HG02678 (cell line): ENCODE results near the gene MYL9.

Experiments
- ATAC-seq: cut with Tn5 transposase; IDR thresholded peaks from one replicate; pipeline ENCODE4 v1.9.1; 2021; ENCODE audit warnings: mild to moderate bottlenecking, moderate library complexity; ENCODE audit not compliant: unreplicated experiment

The MYL9 gene

DNA sequence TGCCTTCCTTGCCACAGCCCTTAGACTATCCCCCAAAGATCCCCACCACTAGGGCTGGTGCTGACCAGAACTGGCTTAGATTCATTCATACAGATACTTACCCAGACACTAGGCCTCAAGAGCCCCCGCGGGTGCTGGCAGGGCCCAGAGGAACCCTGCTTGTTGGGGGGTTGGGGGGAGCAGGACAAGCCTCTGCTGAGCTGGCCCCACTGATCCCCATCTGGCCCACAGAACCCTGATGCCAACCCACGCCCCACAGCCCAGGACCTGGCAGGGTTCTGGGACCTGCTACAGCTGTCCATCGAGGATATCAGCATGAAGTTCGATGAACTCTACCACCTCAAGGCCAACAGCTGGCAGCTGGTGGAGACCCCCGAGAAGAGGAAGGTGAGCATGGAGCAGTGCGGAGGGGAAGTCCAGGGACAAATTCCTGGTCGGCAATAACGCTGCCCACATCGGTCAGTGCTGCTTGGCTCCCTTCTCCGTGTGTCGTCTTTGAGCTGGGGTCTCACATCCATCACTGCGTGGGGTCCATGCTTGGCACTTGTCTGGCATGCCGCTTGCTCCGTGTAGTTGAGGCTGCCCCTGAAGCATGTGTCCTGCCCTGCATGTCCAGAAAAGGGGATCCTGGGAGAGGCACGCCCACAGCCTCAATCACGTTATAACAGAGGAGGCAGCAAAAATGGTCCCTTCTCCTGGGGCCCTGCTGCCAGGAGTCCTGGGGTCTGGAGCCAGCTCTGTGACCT, 15.5 kb upstream of the MYL9 start:
- no peak for ATAC-seq

DNA sequence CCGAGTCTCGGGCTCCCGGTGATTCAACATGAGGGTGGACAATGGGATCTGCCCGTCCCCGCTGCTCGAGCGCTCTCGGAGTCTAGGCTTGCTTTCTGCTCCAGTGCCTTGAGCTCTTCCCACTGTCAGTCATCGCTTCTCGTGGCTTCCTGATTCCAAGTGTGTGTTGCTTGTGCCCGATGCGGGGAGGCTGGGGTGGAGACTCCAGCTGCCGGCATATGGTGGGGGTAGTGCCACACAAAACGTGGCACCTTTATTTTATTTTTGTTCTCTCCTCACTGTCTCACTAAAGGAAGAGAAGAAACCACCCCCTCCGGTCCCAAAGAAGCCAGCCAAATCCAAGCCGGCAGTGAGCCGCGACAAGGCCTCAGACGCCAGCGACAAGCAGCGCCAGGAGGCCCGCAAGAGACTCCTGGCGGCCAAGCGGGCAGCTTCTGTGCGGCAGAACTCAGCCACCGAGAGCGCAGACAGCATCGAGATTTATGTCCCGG, 14.8 kb upstream of the MYL9 start:
- no peak for ATAC-seq

DNA sequence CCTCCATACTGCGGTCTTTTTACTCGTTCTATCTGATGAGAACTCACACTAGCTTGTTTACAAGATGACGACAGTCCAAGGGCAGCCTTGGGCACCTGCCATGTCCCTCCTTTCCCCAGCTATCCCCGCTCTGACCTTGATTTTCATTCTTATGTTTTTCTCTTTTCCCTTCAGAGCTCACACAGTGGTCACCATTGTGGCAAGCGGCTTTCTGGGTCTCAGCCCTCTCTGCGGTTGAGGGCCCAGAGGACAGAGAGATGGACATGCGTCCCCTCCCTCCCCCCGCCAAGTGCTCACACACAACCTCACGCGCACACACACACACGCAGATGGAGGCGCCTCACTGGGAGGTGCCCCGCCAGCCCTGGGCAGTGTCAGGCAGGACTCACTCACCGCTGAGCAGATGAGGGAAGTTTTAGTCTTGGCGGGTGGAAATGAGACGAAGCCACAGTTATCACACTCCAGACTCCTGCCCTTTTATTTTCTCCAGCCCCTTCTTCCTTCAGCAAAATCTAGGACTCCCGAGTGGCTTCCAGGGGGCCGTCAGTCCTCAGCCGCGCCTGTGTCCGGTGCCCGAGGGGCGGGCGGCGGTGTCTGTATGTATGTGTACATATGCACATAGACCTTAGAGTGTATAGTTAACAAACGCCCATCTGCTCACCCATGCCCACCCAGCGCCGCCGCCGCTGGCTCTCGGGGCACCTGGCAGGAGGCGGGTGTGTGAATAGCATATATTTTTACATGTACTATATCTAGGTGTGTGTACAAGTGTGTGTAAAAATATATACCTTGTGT, 13.8 kb upstream of the MYL9 start:
- no peak for ATAC-seq

DNA sequence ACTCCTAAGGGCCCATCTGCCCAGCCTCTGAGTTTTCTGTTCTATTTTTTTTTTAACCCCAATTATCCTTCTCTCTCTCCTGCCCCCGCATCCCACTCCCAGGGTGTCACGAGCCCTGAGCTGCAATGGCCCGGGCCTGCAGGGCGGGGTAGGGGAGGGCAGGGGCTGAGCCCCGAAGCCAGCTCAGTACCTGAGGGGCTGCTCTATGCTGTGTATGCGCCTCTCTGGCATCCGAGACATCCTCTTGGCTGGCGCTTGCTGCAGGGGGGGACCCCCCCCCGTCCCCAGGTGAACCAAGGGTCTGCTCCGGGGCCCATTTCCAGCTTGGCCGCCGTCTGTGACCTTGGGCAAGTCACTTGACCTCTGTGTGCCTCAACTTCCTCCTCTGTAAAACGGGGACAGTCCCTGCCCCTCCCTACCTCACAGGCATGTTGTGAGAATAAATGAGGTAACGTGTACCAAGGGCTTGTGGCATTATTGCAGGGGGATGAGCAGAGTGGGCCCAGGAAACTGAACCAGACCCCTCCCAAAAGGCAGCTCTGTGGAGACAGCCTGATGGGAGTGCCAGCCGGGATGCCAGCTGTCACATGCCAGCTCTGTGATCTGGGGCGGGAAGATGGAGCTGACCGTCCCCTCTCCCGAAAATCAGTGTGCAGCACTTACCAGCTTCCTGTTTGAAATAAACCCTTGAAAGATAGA, 13.0 kb upstream of the MYL9 start:
- no peak for ATAC-seq

DNA sequence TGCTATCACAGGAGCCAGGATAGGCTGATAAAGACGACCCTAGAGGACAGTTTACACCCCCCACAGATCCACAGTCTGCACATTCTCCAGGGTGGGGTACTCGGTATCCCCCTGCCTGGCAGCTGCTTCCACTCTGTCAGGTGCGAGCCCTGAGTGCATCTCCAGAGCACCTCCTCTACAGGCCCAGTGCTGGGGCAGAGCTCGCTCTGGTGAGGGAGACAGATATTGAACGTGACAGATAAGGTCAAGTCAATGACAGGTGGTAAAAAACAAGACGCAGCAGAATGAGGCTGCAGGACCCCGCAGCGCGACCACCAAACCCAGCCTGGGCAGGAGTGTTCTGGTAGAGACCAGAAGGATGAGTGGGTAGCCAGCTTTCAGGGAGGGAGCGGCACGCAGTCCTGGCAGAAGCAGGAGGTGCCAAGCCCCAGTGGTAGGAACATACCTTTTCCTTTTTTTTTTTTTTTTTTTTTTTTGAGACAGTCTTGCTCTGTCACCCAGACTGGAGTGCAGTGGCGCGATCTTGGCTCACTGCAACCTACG, 12.4 kb upstream of the MYL9 start:
- ATAC-seq, result no peak

DNA sequence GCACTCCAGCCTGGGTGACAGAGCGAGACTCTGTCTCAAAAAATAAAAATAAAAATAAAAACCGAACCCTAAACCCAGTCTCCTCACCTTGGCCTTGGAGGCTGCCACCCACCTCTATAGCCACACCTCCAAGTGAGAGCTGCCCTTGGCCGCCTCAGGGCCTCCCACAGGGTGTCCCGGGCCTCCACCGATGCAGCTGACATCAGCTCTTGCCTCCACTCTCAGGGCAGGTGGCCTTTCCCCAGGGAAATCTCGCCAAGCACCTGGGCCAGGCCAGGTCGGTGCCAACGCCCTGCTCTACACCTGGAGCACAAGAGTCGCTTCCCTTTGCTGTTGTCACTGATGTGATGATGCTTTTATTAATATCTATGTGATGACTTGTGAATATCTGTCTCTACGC, 8.9 kb upstream of the MYL9 start:
- ATAC-seq, result no peak

DNA sequence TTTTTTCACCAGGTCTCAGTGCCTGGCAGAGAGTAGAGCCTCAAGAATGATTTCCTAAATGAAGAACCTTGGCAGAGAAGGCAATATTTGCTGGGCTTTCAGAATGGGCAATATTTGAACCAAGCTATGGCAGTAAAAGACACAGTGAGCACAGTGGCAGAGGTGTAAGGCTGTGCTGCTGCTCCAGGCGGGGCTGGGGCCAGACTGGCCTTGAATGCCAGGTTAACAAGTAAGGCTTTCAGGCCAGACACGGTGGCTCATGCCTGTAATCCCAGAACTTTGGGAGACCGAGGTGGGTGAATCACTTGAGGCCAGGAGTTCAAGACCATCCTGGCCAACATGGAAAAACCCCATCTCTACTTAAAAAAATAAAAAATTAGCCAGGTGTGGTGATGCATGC, 8.5 kb upstream of the MYL9 start:
- no peak for ATAC-seq

DNA sequence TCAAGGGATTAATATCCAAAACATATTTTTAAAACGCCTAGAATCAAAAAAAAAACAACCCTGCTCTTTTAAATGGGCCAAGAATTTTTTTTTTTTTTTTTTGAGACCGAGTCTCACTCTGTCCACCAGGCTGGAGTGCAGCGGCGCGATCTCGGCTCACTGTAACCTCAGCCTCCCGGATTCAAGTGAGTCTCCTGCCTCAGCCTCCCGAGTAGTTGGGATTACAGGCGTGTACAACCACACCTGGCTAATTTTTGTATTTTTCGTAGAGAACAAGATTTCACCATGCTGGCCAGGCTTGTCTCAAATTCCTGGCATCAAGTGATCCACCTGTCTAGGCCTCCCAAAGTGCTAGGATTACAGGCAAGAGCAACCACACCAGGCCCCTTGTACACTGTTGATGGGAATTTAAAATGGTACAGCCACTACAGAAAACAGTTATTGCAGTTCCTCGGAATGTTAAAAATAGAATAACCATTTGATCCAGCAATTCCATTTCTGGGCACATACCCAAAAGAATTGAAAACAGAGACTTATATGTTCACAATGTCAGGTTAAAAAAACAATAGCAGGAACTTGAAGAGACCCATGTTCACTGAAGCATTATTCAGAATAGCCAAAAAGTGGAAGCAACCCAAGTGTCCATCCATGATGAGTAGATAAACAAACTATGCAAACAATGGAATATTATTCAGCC, 3.1 kb upstream of the MYL9 start:
- ATAC-seq, result no peak

DNA sequence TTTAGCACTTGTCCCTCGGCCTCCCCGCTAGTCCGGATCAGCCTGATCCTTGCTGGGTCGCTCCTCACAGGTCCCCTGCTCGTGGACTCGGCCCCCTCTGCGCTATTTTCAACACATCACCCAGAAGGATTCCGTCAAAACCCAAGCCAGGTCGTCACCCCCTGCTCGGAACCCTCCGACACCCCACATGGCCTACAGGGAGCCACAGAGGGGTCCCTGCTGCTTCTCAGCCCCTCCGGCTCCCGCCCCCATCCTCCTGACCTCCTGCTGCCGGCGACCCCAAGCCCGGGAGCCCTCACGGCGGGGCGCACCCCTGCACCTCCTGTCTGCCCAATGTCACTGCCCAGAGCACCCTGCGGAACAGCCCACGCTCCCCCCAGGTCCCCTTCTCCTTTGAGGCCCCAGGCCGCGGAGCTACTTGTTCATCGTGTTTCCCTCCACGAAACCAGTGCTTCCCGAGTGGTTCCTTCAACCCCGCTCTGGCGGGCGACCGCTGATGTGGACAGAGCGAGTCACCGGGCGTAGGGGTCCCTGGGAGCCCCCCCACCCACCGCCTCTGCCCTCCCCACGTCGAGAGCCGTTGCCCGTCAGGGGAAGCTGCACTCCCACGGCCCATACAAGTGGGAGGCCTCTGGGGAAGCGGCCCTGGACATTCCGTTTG, 638 bp upstream of the MYL9 start:
- no peak for ATAC-seq

DNA sequence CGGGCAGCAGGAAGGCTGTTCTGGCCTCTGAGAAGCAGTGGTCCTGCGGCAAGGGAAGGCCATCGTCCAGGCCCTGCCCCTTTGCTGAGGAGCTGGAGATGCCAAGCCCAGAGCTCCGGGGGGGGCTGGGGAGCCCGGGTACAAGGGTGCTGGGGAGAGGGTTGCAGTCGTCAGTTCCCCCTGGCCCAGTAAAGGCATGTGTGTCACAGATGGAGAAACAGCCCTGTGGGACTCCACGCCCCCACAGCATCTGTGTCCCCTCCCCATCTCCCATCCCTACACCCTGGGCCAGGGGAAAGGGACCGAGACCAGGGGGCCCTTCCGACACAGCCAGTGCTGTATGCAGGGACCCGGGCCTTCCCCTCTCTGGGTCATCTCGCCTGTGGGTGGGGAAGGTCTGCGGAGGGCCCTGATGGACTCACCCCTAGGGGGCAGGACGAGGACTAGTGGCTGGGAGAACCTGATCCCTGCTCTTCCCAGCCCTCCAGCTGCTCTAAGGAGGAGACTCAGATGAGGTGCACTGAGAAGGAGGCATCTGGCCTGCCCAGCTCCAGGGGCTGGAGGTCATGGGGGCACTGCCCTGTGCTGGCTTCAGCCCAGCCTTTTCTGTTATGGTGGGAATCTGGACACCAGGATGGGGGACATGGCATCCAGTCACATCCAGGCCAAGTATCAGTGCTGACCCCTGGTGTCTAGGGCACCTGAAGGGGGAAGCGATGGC, 609 bp downstream of the MYL9 start:
- no peak for ATAC-seq

DNA sequence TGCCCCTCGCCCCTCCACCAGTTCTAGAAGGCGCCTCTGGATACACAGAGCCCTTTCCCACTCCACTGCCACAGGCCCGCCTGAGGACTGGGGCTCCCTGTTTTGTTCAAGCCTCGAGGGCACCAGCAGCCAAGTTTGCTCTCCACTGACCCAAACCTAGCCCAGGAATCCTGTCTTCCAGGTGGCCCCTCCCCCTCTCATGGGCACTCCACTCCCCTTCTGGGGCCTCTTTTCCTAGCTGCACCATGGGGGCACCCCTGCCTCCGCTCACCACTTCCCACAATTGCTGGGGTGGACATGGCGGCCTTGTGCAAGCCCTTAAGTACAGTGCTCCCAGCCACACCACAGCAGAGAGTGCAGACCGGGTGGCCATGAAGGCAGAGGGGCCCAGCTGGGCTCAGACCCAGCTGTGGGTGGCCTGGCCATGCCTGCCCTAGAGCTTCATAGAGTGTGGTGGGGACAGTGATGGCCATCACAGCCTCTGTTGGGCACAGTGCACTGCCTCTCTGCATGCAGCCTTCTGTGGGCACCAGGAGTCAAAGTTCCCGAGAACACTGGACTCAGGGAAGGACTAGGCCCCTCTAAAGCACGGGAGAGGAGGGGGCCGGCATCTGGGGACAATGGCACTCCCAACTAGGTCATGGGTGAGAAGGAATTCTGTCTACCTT, 1.3 kb downstream of the MYL9 start:
- no peak for ATAC-seq

DNA sequence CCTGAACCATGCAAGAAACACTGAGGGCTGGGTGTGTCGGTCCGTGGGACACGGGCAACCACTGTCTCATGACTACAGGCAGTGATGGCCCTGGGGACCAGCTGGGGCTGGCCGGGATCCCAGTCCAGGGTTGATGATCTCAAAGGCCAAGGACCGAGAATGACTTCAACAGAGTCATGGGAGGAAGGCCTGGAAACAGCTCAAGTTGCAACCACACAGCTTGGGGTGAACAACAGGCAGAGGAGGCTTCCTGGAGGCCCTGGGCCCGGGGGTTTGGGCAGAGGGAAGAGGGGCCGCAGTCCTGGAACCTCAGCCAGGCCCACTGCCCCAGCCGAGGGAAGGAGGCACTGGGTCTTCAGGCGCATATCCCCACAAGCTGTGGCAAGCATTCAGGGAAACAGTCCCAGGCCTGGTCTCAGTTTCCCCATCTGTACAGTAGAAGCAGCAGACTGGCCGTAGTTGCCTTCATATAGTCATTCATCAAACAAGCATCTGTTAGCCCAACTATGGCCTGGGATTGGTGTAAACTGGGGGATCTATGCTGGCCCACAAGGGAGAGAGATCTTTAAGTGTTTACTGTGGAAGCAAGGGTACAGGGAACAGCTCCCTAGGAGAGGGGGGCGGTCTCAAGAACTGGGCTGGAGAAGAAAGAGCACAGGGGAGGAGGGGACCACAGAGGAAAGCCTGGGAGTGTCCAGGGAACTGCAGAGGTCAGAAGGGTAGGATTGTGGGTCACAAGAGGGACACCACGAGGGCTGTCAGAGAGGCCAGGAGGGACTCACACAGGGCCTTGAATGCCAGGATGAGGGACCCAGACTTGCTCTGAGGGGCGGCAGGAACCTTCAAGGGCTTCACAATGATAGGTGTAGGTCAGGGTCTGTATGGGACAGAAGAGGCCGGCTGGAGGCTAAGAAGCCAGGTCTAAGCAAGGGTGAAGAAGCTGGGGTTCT, 2.1 kb downstream of the MYL9 start:
- ATAC-seq, result no peak

DNA sequence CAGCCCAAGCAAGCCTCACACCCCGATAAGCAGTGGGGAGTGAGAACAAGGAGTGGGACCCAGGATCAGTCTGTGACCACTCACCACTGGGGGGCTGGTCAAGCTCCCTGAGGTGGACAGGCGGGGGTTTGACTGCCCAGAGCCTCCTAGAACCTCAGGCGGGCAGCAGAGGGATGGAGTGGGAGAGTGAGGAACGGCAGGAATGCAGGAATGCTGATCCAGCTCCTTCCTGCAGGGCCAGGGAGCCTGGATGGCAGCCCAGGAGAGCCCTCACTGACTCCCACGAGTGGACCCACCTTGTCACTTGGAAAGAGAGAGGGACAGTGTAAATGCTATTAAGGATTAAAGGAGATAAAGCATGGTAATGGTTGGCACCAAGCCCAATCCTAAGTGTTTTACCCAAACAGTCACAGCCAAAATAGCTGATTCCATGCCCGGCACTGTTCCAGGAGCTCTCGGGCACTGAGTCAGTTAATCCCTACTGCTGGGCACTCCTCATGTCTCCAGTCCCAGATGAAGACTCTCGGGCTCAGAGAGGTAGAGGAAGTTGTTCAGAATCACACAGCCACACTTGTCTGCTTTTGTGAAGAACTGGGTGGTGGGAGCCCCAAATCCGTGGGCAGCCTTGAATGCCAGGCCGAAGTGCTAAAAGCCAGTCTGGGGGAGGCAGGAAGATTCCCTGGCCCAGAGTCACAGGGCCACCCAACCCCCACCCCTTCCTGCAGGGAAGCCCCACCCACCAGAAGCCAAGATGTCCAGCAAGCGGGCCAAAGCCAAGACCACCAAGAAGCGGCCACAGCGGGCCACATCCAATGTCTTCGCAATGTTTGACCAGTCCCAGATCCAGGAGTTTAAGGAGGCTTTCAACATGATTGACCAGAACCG, 3.1 kb downstream of the MYL9 start:
- ATAC-seq, result no peak

DNA sequence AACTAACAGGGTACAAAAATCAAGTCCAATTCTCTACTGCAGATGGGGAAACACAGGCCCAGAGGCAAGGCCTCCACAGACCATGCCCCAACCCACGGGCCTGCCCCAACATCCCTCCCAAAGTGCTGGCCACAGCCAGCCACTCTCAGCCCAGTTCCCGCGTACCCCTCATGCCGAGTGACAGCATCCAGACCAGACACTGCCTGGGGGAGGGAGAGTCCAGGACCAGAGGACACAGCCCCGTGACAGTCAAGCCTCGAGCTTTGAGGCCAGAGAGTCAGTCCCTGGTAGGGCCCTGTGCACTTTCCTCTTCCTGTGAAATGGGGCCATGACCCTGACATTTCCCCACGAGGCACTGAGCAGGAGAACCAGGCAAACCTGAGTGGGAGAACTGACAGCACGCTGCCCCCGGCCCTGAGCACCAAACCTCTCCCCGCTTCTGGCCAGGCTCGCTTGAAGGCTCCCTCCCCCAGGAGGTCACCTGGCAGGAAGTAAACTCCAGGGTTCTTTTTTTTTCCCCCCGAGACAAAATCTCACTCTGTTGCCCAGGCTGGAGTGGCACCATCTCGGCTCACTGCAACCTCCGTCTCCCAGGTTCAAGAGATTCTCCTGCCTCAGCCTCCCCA, 4.9 kb downstream of the MYL9 start:
- no peak for ATAC-seq

DNA sequence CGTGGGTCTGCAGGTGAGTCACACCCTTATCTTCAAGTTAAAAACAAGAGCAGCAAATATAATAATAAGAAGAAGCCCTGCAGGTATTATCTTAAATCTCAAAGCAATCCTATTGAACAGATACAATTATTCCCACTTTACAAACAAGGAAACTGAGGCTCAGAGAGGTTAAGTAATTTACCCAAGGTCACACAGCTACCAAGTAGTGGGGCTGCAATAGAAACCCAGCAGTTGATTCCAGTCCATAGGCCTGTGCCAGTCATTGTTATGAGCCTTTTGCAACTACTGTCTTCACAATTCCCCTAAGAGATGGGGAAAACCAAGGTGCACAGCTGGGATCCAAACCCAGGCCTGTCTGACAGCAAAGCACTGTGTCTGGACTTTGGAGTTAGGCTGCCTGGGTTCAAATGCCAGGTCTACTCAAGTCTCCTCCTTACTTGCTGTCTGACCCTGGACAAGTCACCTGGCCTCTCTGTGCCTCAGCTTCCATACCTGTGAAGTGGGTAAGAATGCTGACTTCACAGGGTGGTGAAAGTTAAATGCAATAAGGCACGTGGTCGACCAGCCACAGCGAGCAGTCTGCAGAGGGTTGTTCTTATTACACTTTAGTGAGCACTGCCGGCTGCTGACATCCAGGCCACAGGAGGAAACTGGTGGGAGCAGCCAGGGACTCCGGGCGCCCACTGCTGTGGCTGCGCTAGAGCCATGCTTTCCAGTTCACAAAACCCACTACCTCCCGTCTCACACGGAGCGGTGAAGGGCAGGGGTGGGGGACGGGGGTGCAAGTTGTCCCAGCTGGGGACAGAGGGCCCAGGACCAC, 6.1 kb downstream of the MYL9 start:
- no peak for ATAC-seq

DNA sequence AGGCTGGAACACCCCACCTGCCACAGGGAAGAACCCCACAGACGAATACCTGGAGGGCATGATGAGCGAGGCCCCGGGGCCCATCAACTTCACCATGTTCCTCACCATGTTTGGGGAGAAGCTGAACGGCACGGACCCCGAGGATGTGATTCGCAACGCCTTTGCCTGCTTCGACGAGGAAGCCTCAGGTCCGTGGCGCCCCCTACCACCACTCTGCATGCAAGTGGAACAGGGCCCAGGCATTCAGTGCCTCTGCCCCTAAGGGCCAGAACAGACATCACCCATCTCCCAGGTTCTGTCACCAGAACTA, 6.6 kb downstream of the MYL9 start:
- no peak for ATAC-seq
